Bronchial epithelial cell (primary cell): ENCODE measurements around the gene CTNNA2. TPM values are rescaled to one million over a fixed set of nuclear protein-coding genes. Genes with fewer than 3 reads are reported as not detected.
"Not testable (repeated sequence)": the region's sequence is repeated elsewhere in the genome, so short reads cannot be mapped to it uniquely, and the experiment has no call there.

Experiments
- DNase-seq: peaks from one replicate; pipeline ENCODE4 v3.0.0-alpha.2; 2010; ENCODE audit warnings: low read depth
- FAIRE-seq: peaks from 2 replicates; lab custom pipeline; 2011; peaks lifted over from hg19 to GRCh38; lab: Jason Lieb, UNC
- H3K27me3 ChIP-seq: 2 replicates; pipeline ENCODE4 v1.5.1; 2011; ENCODE audit warnings: low read length; ENCODE audit not compliant: control insufficient read depth, insufficient read depth
- H3K36me3 ChIP-seq: 2 replicates; pipeline ENCODE4 v1.5.1; 2011; ENCODE audit warnings: low read length; ENCODE audit not compliant: control insufficient read depth, insufficient read depth
- H3K4me3 ChIP-seq: 2 replicates; pipeline ENCODE4 v1.5.1; 2011; ENCODE audit warnings: mild to moderate bottlenecking, low read depth, low read length, control low read depth
- total RNA-seq: library from RNA; depleted of rRNA; stranded (reverse); fragments of >200 nt; gene quantifications from 2 replicates; pipeline ENCODE4 v1.2.1, GENCODE V29; 2014
- TF ChIP-seq, protein P1 (sequence below): IDR thresholded peaks from 2 replicates; pipeline ENCODE4 v1.5.1; 2011; ENCODE audit warnings: mild to moderate bottlenecking, moderate library complexity, low read length, control low read depth, inconsistent platforms; ENCODE audit not compliant: insufficient read depth, severe bottlenecking

The CTNNA2 gene
- total RNA-seq, 1 donor from 2014 or later, result not detected

DNA sequence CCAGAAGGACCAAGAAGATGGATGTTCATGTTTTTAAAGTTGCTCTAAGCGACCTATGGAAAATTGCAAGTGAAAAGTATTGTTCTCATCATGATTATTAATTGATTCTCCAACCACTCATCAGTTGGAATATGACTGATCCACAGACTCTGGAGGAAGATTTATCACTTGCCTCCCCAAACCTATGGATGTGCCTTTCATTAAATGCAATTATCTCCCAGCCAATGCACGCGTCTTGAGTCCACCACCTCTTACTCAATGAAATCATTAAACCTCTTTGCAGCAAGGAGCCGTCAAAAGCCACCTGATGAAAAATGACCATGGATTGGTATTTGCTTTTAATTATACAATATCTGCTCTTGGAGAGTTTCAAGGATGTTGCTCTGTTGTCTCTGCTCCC is 626.1 kb downstream of the CTNNA2 start:
- DNase-seq, result no peak
- Histone ChIP-seq H3K36me3 (no peaks in the 10 kb centered on the region), H3K4me3 (no peak overlapping the region), H3K27me3 (no peaks in the 10 kb centered on the region)
- FAIRE-seq, result no peak
- TF ChIP-seq, protein P1, sequence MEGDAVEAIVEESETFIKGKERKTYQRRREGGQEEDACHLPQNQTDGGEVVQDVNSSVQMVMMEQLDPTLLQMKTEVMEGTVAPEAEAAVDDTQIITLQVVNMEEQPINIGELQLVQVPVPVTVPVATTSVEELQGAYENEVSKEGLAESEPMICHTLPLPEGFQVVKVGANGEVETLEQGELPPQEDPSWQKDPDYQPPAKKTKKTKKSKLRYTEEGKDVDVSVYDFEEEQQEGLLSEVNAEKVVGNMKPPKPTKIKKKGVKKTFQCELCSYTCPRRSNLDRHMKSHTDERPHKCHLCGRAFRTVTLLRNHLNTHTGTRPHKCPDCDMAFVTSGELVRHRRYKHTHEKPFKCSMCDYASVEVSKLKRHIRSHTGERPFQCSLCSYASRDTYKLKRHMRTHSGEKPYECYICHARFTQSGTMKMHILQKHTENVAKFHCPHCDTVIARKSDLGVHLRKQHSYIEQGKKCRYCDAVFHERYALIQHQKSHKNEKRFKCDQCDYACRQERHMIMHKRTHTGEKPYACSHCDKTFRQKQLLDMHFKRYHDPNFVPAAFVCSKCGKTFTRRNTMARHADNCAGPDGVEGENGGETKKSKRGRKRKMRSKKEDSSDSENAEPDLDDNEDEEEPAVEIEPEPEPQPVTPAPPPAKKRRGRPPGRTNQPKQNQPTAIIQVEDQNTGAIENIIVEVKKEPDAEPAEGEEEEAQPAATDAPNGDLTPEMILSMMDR, result no peak

- Histone ChIP-seq H3K27me3 (no peaks in the 10 kb centered on the region), H3K4me3 (no peak overlapping the region), H3K36me3 (no peaks in the 10 kb centered on the region)
- TF ChIP-seq, protein P1, result no peak
- DNase-seq (no peak), FAIRE-seq (no peak)
Observed at GRCh38 chr2:80141007-80141726, 628.3 kb downstream of the CTNNA2 start.

DNA sequence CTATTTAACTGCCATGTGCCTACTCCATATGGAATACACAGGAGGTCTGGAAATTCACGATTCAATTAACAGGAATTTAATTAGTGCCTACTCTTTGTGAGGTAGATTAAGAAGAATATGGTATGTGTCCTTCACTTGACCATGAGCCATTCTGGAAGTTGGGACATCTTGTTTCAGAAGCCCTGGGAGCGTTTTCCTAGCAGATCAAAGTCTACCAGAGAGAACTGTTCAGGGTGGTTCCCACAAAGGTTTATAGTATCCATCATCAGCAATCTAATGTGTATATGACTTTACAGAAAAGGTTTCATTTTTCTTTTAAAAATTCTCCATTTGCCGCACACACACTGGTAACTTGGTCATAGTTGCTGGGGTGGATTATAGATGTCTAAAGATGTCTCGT is 632.6 kb downstream of the CTNNA2 start:
- FAIRE-seq, result no peak
- H3K27me3 ChIP-seq, result no peaks in the 10 kb centered on the region
- no peaks in the 10 kb centered on the region for H3K36me3 ChIP-seq
- TF ChIP-seq, protein P1, result no peak
- H3K4me3 ChIP-seq, result no peak overlapping the region
- no peak for DNase-seq

GRCh38 chr2:80146757-80147156 is 633.9 kb downstream of the CTNNA2 start:
- H3K4me3 ChIP-seq, H3K27me3 ChIP-seq, DNase-seq, H3K36me3 ChIP-seq, FAIRE-seq: not testable (repeated sequence)

- DNase-seq (no peak), FAIRE-seq (no peak)
- H3K36me3 ChIP-seq, result no peaks in the 10 kb centered on the region
- TF ChIP-seq, protein P1, result no peak
- no peaks in the 10 kb centered on the region for H3K27me3 ChIP-seq
- H3K4me3 ChIP-seq, result no peak overlapping the region
Observed at GRCh38 chr2:80147690-80148089, 634.8 kb downstream of the CTNNA2 start.

DNA sequence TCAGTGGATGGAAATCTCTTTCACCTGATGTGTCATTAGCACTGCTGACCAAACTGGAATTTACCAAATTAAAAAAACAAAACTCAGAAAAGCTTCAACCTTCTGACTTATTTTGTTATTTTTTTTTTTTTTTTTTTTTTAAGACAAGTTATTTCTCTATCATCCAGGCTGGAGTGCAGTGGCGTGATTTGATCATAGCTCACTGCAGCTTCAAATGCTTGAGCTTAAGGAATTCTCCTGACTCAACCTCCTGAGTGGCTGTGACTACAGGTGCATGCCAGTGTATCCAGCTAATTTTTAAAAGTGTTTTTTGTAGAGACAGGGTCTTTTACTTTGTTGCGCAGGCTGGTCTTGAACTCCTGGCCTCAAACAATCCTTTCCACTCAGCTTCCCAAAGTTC is 636.1 kb downstream of the CTNNA2 start:
- H3K4me3 ChIP-seq, result no peak overlapping the region
- TF ChIP-seq, protein P1, result no peak
- H3K27me3 ChIP-seq, result no peaks in the 10 kb centered on the region
- no peak for DNase-seq
- FAIRE-seq, result no peak
- H3K36me3 ChIP-seq, result no peaks in the 10 kb centered on the region
